ENCODE measurements around the gene SAGE1.

DNA sequence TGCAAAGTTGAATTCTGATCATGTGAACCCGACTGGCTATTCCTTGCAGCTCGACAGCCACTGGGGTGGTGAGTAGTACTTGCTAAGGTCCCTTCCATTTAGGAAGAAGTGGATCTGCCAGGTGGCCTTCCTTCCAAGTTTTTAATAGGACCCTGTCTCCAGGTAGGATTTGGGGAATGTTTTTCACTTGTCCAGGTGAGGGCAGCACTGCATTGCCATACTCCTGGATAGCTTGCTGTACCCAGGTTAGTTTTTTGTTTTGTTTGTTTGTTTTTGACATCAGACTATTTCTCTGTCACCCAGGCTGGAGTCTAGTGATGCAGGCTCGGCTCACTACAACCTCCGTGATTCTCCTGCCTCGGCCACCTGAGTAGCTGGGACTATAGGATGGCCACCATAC, 29.8 kb downstream of the SAGE1 start:
- no peak for TF ChIP-seq CTCF (IDR thresholded peaks at IDR 0.05)
- no peak for TF ChIP-seq POLR2A (IDR thresholded peaks at IDR 0.05)

All from lower leg skin (tissue), 3 donors.